Astrocyte of the spinal cord (primary cell): ENCODE data around the gene ADAMTSL3.
A peak's percentile ranks its signal among the peaks of the same experiment; 100 is the strongest.

Experiments used
- DNase-seq: peaks from one replicate; pipeline ENCODE4 v3.0.0; 2011; ENCODE audit warnings: low read depth, low spot score
- H3K4me3 ChIP-seq: 2 replicates; pipeline ENCODE4 v1.5.1; 2011; ENCODE audit warnings: low read depth, mild to moderate bottlenecking, low read length, moderate library complexity
- in situ Hi-C: cut with HindIII; loops from 2 replicates; pipeline ENCODE4 v1.10.0; 2017; ENCODE audit warnings: low sequenced_read_pairs
- TF ChIP-seq, protein P1 (sequence below): IDR thresholded peaks from 2 replicates; pipeline ENCODE4 v1.5.1; 2012; ENCODE audit warnings: low read depth, mild to moderate bottlenecking, low read length, inconsistent platforms

Gene ADAMTSL3

DNA sequence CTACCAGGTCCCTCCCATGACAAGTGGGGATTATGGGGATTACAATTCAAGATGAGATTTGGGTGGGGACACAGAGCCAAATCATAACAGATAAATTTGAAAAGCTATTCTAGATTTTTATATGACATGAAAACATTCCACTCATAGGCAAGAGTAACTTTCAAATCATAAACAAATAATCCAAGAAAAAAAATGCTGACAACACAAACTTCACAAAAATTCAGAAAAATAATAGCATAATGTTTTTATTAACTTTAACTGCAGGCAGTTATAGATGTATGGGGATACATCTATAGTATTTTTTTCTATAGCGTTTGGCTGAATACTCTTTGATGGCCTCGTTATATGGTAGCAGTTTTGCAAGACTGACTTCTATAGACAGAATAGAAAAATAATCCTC is 243.1 kb downstream of the ADAMTSL3 start:
- TF ChIP-seq, protein P1, sequence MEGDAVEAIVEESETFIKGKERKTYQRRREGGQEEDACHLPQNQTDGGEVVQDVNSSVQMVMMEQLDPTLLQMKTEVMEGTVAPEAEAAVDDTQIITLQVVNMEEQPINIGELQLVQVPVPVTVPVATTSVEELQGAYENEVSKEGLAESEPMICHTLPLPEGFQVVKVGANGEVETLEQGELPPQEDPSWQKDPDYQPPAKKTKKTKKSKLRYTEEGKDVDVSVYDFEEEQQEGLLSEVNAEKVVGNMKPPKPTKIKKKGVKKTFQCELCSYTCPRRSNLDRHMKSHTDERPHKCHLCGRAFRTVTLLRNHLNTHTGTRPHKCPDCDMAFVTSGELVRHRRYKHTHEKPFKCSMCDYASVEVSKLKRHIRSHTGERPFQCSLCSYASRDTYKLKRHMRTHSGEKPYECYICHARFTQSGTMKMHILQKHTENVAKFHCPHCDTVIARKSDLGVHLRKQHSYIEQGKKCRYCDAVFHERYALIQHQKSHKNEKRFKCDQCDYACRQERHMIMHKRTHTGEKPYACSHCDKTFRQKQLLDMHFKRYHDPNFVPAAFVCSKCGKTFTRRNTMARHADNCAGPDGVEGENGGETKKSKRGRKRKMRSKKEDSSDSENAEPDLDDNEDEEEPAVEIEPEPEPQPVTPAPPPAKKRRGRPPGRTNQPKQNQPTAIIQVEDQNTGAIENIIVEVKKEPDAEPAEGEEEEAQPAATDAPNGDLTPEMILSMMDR, result no peak
- DNase-seq, result no peak
- H3K4me3 ChIP-seq, result no peak overlapping the region
- in situ Hi-C loops, result no loop called here

DNA sequence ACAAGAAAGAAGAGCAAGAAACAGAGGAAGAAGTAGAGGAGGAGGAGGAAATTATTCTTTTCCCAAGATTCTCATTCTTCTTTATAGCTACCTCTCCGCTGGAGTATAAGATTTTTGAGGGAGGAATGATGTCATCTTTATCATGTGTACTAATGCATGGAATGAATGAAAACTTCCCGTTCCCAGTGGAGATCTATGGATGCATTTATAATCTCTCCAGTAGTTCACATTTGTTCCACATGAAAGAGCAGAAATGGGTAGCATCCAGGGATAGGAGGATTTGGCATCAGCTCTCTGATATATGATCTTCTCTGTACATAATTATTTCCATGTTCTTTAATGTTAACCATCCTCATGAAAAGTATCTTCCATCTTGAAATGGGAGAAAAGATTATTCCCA is 244.4 kb downstream of the ADAMTSL3 start:
- TF ChIP-seq, protein P1, result no peak
- DNase-seq, result no peak
- in situ Hi-C loops, result no loop called here

DNA sequence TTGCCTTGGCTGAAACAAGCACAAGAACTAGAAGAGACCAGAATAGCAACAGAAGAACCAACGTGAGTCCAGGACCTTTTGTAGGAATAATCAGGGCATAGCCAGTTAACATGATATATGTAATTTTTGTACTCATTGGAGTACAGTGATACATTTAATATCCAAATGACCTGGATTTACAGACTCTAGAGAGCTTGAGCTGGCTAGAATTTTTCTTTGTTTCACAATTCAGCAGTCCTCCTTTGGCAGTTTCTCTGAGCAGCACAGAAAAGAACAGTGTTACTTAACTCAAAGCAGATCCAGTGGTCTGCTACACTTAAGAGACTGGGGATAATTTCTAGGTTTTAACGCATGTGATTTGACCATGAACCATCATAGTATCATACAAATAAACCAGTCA is 245.7 kb downstream of the ADAMTSL3 start:
- TF ChIP-seq, protein P1, result no peak
- DNase-seq, result no peak
- in situ Hi-C loops, result no loop called here
- H3K4me3 ChIP-seq, result no peak overlapping the region

More for the DNA sequence above, 244.4 kb downstream of the ADAMTSL3 start:
- no peak overlapping the region for H3K4me3 ChIP-seq

DNA sequence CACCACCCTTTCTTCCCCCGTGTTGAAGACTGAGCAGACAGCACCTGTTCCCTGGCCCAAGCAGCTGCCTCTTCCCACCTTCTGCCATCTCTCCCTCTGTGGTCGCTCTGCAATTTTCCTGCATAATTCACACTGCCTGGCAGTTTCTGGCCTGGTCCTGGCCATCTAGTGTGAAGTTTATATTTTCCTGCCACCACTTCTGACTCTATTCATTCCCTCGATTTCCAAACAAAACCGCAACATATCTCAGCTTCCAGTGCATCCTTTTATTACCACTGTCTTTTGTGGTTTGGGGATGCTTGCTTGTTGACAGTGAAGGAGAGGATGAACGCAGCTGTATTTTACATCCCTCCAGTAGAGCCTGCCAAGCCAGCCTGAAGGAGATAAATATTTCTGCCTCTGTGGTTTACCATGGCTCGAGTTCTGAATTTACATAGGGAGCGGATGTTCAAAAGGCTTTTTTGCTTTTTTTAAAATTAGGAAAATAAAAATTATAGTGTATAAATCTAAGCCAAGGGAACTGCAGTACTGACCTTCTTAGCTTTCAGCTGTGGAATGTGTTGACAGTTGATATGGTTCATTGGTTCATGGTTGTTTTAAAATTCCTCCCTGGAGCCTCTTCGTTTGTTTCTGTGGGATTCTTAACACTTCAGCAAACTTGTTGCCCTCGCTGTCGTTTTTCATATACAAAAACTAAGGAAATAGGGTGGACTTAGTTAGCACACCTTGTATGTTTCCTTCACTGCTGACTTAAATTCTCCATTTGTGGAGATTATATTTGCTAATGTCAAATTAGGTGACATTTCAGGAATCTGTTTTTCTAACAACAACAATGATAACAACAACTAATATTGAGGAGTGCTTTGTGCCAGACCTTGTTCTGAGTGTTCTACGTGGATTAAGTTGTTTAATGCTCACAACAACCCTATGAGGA is 250.5 kb downstream of the ADAMTSL3 start:
- TF ChIP-seq, protein P1, result no peak
- peak; percentile 15 for DNase-seq
- H3K4me3 ChIP-seq, result no peak overlapping the region
- in situ Hi-C loops, result no loop called here

DNA sequence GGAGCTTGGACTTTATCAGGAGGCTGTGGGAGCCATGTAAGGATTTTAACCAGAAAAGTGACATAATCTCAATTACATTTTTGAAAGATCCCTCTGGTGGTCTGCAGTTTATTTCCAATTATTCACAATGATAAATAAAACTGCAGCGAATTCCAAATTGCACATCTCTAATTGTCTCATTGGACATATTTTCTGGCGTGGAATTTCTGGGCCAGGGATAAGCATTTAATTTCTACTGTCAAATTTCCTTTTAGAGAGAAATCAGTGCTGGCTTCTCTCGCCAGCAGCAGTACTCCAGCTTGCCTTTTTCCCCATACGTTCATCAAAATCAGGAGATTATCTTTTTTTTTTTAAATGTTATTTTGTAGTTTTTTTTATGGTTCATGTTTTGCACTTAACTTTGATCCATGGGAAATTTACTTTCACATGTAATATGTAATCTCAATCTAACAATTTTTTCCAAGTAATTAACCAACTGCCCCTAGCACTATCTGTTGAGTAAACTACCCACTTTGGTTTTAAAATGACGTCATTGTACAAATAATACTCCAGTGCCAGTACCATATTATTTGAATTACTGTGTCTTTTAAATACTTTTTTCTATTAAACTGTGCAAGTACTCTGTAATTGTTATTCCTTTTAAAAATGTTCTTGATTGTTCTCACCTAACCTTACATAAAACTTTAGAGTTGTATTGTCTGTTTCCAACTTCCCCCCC is 251.8 kb downstream of the ADAMTSL3 start:
- in situ Hi-C loops, result no loop called here
- no peak overlapping the region for H3K4me3 ChIP-seq
- TF ChIP-seq, protein P1, result no peak
- no peak for DNase-seq

DNA sequence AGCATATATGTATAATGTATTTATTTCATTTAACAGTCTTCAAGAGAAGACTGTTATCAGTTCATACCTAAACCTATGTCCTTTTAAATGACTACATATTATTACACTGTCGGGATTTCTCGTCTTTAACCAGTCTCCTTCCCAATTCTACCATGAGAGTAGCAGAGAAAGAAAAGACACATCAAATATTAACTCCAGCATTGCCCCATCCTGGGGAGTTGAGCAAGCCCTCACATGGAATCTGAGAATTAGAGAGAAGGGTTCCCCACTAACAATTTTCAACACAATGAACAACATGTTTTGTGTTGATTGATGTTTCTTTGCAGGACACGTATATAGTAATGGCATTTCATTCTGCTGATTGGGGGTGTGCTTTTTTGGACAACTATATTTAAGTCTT is 257.4 kb downstream of the ADAMTSL3 start:
- TF ChIP-seq, protein P1, result no peak
- no peak overlapping the region for H3K4me3 ChIP-seq
- DNase-seq, result no peak
- in situ Hi-C loops, result no loop called here
